Natural killer cell (primary cell): ENCODE measurements around the gene HSD3B7. TPM values are rescaled to one million over a fixed set of nuclear protein-coding genes. Genes with fewer than 3 reads are reported as not detected.

Experiments used
- ATAC-seq, 3 donors: fragments of 150-1000 bp in 2 of 3; fragments of 200-7000 bp in 1 of 3; cut with Tn5 transposase; 1 replicate in 1 of 3; 2 replicates in 2 of 3; pipeline ENCODE4 v1.10.0; 2021; ENCODE audit warnings: mild to moderate bottlenecking in 2 of 3, moderate library complexity in 2 of 3
- DNase-seq, 2 donors: peaks; one replicate each; pipeline versions ENCODE4 v3.0.0 to v3.0.0-alpha.2; 2013 to 2021; ENCODE audit warnings: mixed read lengths in 1 of 2
- H3K27ac ChIP-seq: one replicate; pipeline ENCODE4 v1.5.1; 2013; ENCODE audit warnings: mild to moderate bottlenecking, low read length
- H3K27me3 ChIP-seq: one replicate; pipeline ENCODE4 v1.6.1; 2013; ENCODE audit warnings: low read length; ENCODE audit not compliant: control insufficient read depth, insufficient read depth
- H3K36me3 ChIP-seq: one replicate; pipeline ENCODE4 v1.6.1; 2013; ENCODE audit warnings: low read length; ENCODE audit not compliant: control insufficient read depth, insufficient read depth
- H3K4me1 ChIP-seq: one replicate; pipeline ENCODE4 v1.6.1; 2013; ENCODE audit warnings: low read length; ENCODE audit not compliant: control insufficient read depth, insufficient read depth
- H3K4me3 ChIP-seq: one replicate; pipeline ENCODE4 v1.5.1; 2013; ENCODE audit warnings: low read length
- H3K9me3 ChIP-seq: one replicate; pipeline ENCODE4 v1.6.1; 2013; ENCODE audit warnings: low read length; ENCODE audit not compliant: control insufficient read depth, insufficient read depth
- H3K27ac Mint-ChIP-seq, 2 donors: one replicate each; pipeline ENCODE4 v1.8.0; 2022; ENCODE audit warnings: mild to moderate bottlenecking in 2 of 2, mixed read lengths in 2 of 2, moderate library complexity in 1 of 2
- H3K27me3 Mint-ChIP-seq, 2 donors: one replicate each; pipeline ENCODE4 v1.8.0; 2022; ENCODE audit warnings: low read depth in 2 of 2, mixed read lengths in 2 of 2
- H3K36me3 Mint-ChIP-seq: one replicate; pipeline ENCODE4 v1.8.0; 2022; ENCODE audit warnings: mixed read lengths
- H3K4me1 Mint-ChIP-seq, 2 donors: one replicate each; pipeline ENCODE4 v1.8.0; 2022; ENCODE audit warnings: mixed read lengths in 2 of 2
- H3K4me3 Mint-ChIP-seq: one replicate; pipeline ENCODE4 v1.8.0; 2022; ENCODE audit warnings: mild to moderate bottlenecking, moderate library complexity, mixed read lengths
- H3K9me3 Mint-ChIP-seq, 2 donors: one replicate each; pipeline ENCODE4 v1.8.0; 2022; ENCODE audit warnings: mixed read lengths in 2 of 2
- WGBS: methylation state at CpG from one replicate; pipeline ENCODE4 v1.1.7; 2013; ENCODE audit warnings: missing lambda C conversion rate; ENCODE audit not compliant: insufficient coverage; 5-methylcytosine and 5-hydroxymethylcytosine counted together
- intact Hi-C: fragments of 100-400 bp; cut with micrococcal nuclease; formaldehyde crosslinking; loops from one replicate; pipeline ENCODE4 v1.14.2; 2022
- total RNA-seq, 4 donors: library from RNA; stranded (reverse); fragments of 120-200 nt in 1 of 4; gene quantifications; one replicate each; pipeline versions ENCODE4 v1.2.3 to v1.2.4, GENCODE V29; 2013 to 2022
- TF ChIP-seq, protein P1 (sequence below): fragments of 200-600 bp; IDR thresholded peaks from one replicate; pipeline ENCODE4 v1.8.0; 2022; ENCODE audit warnings: antibody characterized with exemption

HSD3B7 gene
- total RNA-seq, 3 donors from 2014 or later (not counting 1 experiment from before 2014, with no cell fraction given), result 0.26 to 2.1 (median 0.39) TPM

DNA sequence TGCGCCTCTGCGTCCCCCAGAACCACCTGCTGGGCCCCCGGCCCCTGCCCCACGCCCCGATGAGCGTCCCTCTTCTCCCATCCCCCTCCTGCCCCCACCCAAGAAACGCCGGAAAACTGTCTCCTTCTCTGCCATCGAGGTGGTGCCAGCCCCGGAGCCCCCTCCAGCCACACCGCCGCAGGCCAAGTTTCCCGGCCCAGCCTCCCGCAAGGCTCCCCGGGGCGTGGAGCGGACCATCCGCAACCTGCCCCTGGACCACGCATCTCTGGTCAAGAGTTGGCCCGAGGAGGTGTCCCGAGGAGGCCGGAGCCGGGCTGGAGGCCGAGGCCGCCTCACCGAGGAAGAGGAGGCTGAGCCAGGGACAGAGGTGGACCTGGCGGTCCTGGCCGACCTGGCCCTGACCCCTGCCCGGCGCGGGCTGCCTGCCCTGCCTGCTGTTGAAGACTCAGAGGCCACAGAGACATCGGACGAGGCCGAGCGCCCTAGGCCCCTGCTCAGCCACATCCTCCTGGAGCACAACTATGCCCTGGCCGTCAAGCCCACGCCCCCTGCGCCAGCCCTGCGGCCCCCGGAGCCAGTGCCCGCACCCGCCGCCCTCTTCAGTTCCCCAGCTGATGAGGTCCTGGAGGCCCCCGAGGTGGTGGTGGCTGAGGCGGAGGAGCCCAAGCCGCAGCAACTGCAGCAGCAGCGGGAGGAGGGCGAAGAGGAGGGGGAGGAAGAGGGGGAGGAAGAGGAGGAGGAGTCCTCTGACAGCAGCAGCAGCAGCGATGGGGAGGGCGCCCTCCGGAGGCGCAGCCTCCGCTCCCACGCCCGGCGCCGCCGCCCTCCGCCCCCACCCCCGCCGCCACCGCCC, 5.6 kb upstream of the HSD3B7 start:
- Mint-ChIP-seq H3K9me3 (no peaks in the 10 kb centered on the region), H3K27ac (no peak overlapping the region), H3K4me1 (peaks cover 0 to 27% of the 10 kb centered on the region in 2 donors), H3K4me3 (no peak overlapping the region), H3K36me3 (no peaks in the 10 kb centered on the region), H3K27me3 (no peaks in the 10 kb centered on the region)
- DNase-seq (no peak), ATAC-seq (no peak)
- Histone ChIP-seq H3K4me1 (no peaks in the 10 kb centered on the region), H3K4me3 (no peak overlapping the region), H3K36me3 (peaks cover 34% of the 10 kb centered on the region), H3K27me3 (no peaks in the 10 kb centered on the region), H3K27ac (no peak overlapping the region), H3K9me3 (no peaks in the 10 kb centered on the region)
- WGBS, result 96% methylated on average over 61 of the region's 62 CpGs
- intact Hi-C loops, result no loop called here
- TF ChIP-seq, protein P1, sequence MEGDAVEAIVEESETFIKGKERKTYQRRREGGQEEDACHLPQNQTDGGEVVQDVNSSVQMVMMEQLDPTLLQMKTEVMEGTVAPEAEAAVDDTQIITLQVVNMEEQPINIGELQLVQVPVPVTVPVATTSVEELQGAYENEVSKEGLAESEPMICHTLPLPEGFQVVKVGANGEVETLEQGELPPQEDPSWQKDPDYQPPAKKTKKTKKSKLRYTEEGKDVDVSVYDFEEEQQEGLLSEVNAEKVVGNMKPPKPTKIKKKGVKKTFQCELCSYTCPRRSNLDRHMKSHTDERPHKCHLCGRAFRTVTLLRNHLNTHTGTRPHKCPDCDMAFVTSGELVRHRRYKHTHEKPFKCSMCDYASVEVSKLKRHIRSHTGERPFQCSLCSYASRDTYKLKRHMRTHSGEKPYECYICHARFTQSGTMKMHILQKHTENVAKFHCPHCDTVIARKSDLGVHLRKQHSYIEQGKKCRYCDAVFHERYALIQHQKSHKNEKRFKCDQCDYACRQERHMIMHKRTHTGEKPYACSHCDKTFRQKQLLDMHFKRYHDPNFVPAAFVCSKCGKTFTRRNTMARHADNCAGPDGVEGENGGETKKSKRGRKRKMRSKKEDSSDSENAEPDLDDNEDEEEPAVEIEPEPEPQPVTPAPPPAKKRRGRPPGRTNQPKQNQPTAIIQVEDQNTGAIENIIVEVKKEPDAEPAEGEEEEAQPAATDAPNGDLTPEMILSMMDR, result no peak

DNA sequence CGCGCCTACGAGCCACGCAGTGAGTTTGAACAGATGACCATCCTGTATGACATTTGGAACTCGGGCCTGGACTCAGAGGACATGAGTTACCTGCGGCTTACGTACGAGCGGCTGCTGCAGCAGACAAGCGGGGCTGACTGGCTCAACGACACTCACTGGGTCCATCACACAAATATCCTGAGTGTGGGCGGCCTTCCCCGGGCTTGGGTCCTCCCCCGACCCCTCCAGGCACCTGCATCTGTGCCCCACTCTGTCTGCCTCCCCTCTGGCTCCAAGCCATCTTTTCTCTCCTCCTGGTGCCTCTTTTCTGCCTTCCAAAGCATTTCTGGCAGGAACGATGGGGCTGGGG, 5.0 kb upstream of the HSD3B7 start:
- intact Hi-C loops, result no loop called here
- H3K27me3 ChIP-seq, result no peaks in the 10 kb centered on the region
- Mint-ChIP-seq H3K9me3 (no peaks in the 10 kb centered on the region), H3K27ac (no peak overlapping the region), H3K27me3 (no peaks in the 10 kb centered on the region), H3K4me1 (peaks cover 0 to 29% of the 10 kb centered on the region in 2 donors), H3K36me3 (no peaks in the 10 kb centered on the region), H3K4me3 (no peak overlapping the region)
- H3K4me1 ChIP-seq, result peaks cover 5% of the 10 kb centered on the region
- TF ChIP-seq, protein P1, result no peak
- peaks cover 34% of the 10 kb centered on the region for H3K36me3 ChIP-seq
- ATAC-seq (no peak), DNase-seq (no peak)
- WGBS, result 97% methylated on average over 15 of the region's 15 CpGs
- H3K27ac ChIP-seq, result no peak overlapping the region
- no peak overlapping the region for H3K4me3 ChIP-seq
- H3K9me3 ChIP-seq, result no peaks in the 10 kb centered on the region

DNA sequence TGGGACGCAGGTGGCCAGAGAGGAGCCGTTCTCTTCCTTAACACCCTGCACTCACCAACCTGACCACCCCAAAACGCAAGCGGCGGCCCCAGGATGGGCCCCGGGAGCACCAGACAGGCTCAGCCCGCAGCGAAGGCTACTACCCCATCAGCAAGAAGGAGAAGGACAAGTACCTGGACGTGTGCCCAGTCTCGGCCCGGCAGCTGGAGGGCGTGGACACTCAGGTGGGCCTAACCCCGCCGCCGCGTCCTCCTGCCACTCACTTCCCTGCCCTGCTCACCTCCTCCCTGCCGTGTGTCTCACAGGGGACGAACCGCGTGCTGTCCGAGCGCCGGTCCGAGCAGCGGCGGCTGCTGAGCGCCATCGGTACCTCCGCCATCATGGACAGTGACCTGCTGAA, 4.6 kb upstream of the HSD3B7 start:
- intact Hi-C loops, result no loop called here
- WGBS, result 96% methylated on average over 29 of the region's 29 CpGs
- TF ChIP-seq, protein P1, result no peak
- no peak for ATAC-seq
- Histone ChIP-seq H3K36me3 (peaks cover 34% of the 10 kb centered on the region), H3K9me3 (no peaks in the 10 kb centered on the region), H3K4me1 (peaks cover 9% of the 10 kb centered on the region), H3K27me3 (no peaks in the 10 kb centered on the region), H3K27ac (no peak overlapping the region), H3K4me3 (no peak overlapping the region)
- Mint-ChIP-seq H3K9me3 (no peaks in the 10 kb centered on the region), H3K4me1 (peaks cover 0 to 33% of the 10 kb centered on the region in 2 donors), H3K27ac (no peak overlapping the region), H3K27me3 (no peaks in the 10 kb centered on the region), H3K4me3 (no peak overlapping the region), H3K36me3 (no peaks in the 10 kb centered on the region)
- no peak for DNase-seq

DNA sequence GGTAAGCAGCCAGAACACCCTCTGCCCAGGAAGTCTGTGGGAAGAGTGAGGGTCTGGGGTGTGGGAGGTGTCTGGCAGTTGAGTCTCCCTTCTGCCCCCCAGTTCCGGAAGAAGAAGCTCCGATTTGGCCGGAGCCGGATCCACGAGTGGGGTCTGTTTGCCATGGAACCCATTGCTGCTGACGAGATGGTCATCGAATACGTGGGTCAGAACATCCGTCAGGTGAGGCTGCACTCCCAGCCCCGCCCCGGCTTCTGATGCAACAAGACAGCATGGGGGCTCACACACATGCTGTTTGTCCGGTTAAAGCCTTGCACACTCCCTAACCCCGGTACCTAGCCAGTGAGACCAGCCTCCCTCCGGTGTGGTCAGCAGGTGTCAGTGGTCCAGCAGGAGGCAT, 4.0 kb upstream of the HSD3B7 start:
- no peak overlapping the region for H3K27ac ChIP-seq
- H3K4me3 Mint-ChIP-seq, result no peak overlapping the region
- no peak for DNase-seq
- no peak for ATAC-seq
- H3K4me1 ChIP-seq, result peaks cover 9% of the 10 kb centered on the region
- no peaks in the 10 kb centered on the region for H3K27me3 Mint-ChIP-seq
- 97% methylated on average over 14 of the region's 14 CpGs for WGBS
- intact Hi-C loops, result no loop called here
- H3K9me3 Mint-ChIP-seq, result no peaks in the 10 kb centered on the region
- TF ChIP-seq, protein P1, result no peak
- H3K9me3 ChIP-seq, result no peaks in the 10 kb centered on the region
- H3K27ac Mint-ChIP-seq, result no peak overlapping the region
- no peaks in the 10 kb centered on the region for H3K36me3 Mint-ChIP-seq
- H3K4me1 Mint-ChIP-seq, result peaks cover 0 to 32% of the 10 kb centered on the region in 2 donors
- no peak overlapping the region for H3K4me3 ChIP-seq
- H3K36me3 ChIP-seq, result peaks cover 33% of the 10 kb centered on the region
- H3K27me3 ChIP-seq, result no peaks in the 10 kb centered on the region
